ENCODE measurements around the gene RYR3. TPM values are rescaled to one million over a fixed set of nuclear protein-coding genes. Genes with fewer than 3 reads are reported as not detected.
A peak's percentile ranks its signal among the peaks of the same experiment; 100 is the strongest.
"Not testable (repeated sequence)": the region's sequence is repeated elsewhere in the genome, so short reads cannot be mapped to it uniquely, and the experiment has no call there.

The RYR3 gene
- total RNA-seq, 1 donor from 2014 or later = 7.4 TPM

DNA sequence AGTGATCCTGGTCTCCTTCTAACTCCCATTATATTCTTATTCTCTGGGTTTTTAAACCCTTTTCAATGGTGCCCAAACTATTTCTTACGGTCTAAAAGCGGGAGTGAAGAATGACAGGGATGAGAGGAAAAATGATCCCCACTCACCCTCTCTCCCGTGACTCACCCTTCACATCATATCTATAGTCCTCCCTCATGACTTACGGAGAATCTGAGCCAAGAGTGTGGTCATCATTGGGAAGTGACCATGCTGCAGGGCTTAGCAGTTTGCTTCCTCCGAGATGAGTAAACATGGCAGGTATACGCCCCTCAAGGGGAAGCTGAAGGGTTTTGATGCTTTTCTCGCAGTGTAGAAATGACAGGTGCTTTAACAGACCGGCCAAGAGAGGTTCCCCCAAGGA lies 274.0 kb downstream of the RYR3 start:
- Mint-ChIP-seq H3K4me3 (ENCODE audit: unreplicated experiment) (no peak overlapping the region), H3K27ac (ENCODE audit: unreplicated experiment) (peak overlapping the region; percentile 13), H3K27me3 (ENCODE audit: unreplicated experiment) (peaks cover 7% of the 10 kb centered on the region), H3K36me3 (ENCODE audit: unreplicated experiment) (no peaks in the 10 kb centered on the region), H3K4me1 (ENCODE audit: low read depth, unreplicated experiment) (peaks cover 37% of the 10 kb centered on the region), H3K9me3 (ENCODE audit: unreplicated experiment) (peaks cover 12% of the 10 kb centered on the region)
- TF ChIP-seq, protein P1, sequence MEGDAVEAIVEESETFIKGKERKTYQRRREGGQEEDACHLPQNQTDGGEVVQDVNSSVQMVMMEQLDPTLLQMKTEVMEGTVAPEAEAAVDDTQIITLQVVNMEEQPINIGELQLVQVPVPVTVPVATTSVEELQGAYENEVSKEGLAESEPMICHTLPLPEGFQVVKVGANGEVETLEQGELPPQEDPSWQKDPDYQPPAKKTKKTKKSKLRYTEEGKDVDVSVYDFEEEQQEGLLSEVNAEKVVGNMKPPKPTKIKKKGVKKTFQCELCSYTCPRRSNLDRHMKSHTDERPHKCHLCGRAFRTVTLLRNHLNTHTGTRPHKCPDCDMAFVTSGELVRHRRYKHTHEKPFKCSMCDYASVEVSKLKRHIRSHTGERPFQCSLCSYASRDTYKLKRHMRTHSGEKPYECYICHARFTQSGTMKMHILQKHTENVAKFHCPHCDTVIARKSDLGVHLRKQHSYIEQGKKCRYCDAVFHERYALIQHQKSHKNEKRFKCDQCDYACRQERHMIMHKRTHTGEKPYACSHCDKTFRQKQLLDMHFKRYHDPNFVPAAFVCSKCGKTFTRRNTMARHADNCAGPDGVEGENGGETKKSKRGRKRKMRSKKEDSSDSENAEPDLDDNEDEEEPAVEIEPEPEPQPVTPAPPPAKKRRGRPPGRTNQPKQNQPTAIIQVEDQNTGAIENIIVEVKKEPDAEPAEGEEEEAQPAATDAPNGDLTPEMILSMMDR (IDR thresholded peaks at IDR 0.05; ENCODE audit: partially characterized antibody, unreplicated experiment) = no peak
- DNase-seq = no peak

DNA sequence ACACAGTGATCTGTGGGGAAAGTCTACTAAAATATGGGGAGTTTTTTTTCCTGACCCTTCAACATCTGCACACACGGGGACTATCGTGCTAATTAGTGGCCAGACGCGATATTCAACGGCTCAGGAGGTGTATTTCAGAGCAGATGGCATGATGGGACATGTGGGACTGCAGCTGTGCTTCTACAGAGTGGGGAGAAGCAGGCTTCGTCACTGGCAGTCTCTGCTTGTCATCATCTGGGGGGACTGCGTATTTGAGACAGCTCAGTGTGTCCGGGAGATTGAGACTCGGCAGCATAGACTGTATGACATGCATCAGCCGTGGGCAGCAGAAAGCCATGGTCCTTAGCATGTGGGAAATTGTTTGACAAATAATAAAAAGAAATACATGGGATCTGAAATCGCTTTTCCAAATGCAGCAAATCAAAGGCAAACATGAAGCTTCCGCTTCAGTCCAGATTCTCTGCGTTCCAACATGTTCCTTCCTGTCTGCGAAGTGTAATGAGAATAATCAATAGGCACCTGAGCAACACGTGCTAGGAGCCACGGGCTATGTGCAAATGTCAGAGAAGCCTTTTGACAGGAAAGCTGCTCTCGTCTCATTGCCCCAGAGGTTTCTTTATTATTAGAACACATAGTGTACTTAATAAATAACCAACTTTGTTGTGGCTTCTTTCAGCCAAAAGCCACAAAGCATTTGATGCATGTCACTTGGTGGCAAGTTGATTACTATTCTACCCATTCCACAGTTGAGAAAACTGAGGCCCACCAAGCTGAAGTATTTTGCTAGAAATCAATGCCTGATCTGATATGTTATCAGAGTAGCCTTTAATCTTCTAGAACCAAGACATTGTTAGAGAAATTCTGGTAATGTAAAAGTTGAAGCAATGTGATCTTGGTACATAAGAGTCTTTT lies 276.3 kb downstream of the RYR3 start:
- no peaks in the 10 kb centered on the region for H3K36me3 Mint-ChIP-seq (ENCODE audit: unreplicated experiment)
- peak overlapping the region; percentile 48 for H3K4me3 Mint-ChIP-seq (ENCODE audit: unreplicated experiment)
- peak overlapping the region; percentile 91 for H3K27ac Mint-ChIP-seq (ENCODE audit: unreplicated experiment)
- peaks cover 14% of the 10 kb centered on the region for H3K9me3 Mint-ChIP-seq (ENCODE audit: unreplicated experiment)
- peaks cover 7% of the 10 kb centered on the region for H3K27me3 Mint-ChIP-seq (ENCODE audit: unreplicated experiment)
- TF ChIP-seq, protein P1 (IDR thresholded peaks at IDR 0.05; ENCODE audit: partially characterized antibody, unreplicated experiment) = no peak
- peak; percentile 65 for DNase-seq
- H3K4me1 Mint-ChIP-seq (ENCODE audit: low read depth, unreplicated experiment) = peaks cover 51% of the 10 kb centered on the region

DNA sequence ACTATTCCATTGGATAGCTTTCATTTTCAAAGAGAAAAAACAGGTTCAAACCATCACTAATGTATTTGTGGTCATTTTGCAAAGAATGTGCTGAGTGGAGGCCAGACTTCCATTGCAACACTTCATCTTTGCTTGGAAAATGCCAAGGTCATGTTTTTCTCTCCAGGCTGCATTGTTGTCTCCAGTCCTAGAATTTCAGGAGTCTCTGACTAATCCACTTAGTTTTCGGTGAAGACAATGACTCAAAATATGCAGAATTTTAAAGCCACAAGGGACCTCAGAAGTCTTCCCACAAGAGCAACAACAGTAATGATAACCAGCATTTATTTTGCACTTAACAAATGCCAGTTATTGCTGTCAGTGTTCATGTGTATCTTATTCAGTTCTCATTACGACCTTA lies 277.0 kb downstream of the RYR3 start:
- Mint-ChIP-seq H3K9me3 (ENCODE audit: unreplicated experiment) (peaks cover 17% of the 10 kb centered on the region), H3K27me3 (ENCODE audit: unreplicated experiment) (peaks cover 7% of the 10 kb centered on the region), H3K27ac (ENCODE audit: unreplicated experiment) (peak overlapping the region; percentile 91), H3K4me1 (ENCODE audit: low read depth, unreplicated experiment) (peaks cover 55% of the 10 kb centered on the region), H3K36me3 (ENCODE audit: unreplicated experiment) (no peaks in the 10 kb centered on the region), H3K4me3 (ENCODE audit: unreplicated experiment) (no peak overlapping the region)
- no peak for DNase-seq
- TF ChIP-seq, protein P1 (IDR thresholded peaks at IDR 0.05; ENCODE audit: partially characterized antibody, unreplicated experiment) = no peak

DNA sequence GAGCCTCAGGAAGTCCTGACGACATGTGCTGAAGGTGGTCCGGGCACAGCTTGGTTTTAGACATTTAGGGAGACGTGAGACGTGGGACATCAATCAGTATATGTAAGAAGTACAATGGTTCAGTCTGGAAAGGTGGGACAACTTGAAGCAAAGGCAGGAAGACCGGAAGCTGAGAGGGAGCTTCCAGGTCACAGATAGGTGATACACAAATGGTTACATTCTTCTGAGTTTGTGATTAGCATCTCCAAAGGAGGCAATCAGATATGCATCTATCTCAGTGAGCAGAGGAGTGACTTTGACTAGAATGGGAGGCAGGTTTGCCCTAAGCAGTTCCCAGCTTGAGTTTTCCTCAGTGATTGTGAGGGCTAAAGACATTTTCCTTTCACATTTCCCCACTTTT lies 282.1 kb downstream of the RYR3 start:
- TF ChIP-seq, protein P1 (IDR thresholded peaks at IDR 0.05; ENCODE audit: partially characterized antibody, unreplicated experiment) = no peak
- DNase-seq = no peak
- no peak overlapping the region for H3K4me3 Mint-ChIP-seq (ENCODE audit: unreplicated experiment)
- H3K36me3 Mint-ChIP-seq (ENCODE audit: unreplicated experiment) = peaks cover 4% of the 10 kb centered on the region
- no peaks in the 10 kb centered on the region for H3K27me3 Mint-ChIP-seq (ENCODE audit: unreplicated experiment)
- peaks cover 9% of the 10 kb centered on the region for H3K9me3 Mint-ChIP-seq (ENCODE audit: unreplicated experiment)
- no peak overlapping the region for H3K27ac Mint-ChIP-seq (ENCODE audit: unreplicated experiment)
- peaks cover 29% of the 10 kb centered on the region for H3K4me1 Mint-ChIP-seq (ENCODE audit: low read depth, unreplicated experiment)

DNA sequence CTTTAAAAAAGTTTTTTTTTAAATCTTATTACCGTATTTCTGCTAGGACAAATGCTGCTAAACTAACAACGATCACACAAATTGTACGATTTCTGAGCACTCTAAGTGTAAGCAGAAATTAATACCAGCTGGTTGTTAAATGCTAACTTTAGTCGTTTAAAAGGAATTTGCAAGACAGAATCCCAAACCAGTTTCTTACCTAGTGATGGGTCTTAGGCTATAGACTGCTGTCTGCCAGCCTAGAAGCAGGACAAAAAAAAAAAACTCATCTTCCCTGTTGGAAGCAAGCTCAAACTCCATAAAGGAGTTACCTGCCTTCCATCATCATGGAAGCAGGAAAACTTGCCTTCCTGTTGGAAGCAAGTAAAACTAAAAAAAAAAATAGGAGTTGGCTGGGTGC lies 287.6 kb downstream of the RYR3 start:
- not testable (repeated sequence) for H3K27me3 Mint-ChIP-seq (ENCODE audit: unreplicated experiment); H3K4me3 Mint-ChIP-seq (ENCODE audit: unreplicated experiment); H3K27ac Mint-ChIP-seq (ENCODE audit: unreplicated experiment); H3K4me1 Mint-ChIP-seq (ENCODE audit: low read depth, unreplicated experiment); DNase-seq; H3K36me3 Mint-ChIP-seq (ENCODE audit: unreplicated experiment); H3K9me3 Mint-ChIP-seq (ENCODE audit: unreplicated experiment)
